Endothelial cell of umbilical vein (primary cell): ENCODE measurements around the gene LOXL1. TPM values are rescaled to one million over a fixed set of nuclear protein-coding genes. Genes with fewer than 3 reads are reported as not detected.

Experiments
- BruUV-seq: library from RNA; stranded (reverse); fragments of 400-500 nt; replicated peaks from 2 replicates; lab custom pipeline; 2021; lab: Mats Ljungman, UMichigan
- CTCF ChIA-PET: fragments of 300-600, 350-600 bp; sonication (Branson Sonifier 250); formaldehyde crosslinking; loops from one replicate; lab custom pipeline; 2021; ENCODE audit warnings: antibody characterized with exemption, inconsistent platforms; lab: Charles Lee
- POLR2A ChIA-PET: fragments of 300-600, 350-600 bp; sonication (Branson Sonifier 250); formaldehyde crosslinking; loops from one replicate; lab custom pipeline; 2021; ENCODE audit warnings: antibody characterized with exemption, inconsistent platforms; lab: Charles Lee
- DNase-seq: peaks from one replicate; pipeline ENCODE4 v3.0.0-alpha.2; 2011; ENCODE audit warnings: low read depth, low spot score
- FAIRE-seq: peaks from 2 replicates; lab custom pipeline; 2011; peaks lifted over from hg19 to GRCh38; lab: Jason Lieb, UNC
- H2AFZ ChIP-seq: 2 replicates; pipeline ENCODE4 v1.6.0; 2012; ENCODE audit warnings: low read depth, low read length, control low read depth, inconsistent platforms
- H3K27ac ChIP-seq: 2 replicates; pipeline ENCODE4 v1.5.1; 2011; ENCODE audit warnings: low read depth, mild to moderate bottlenecking, control low read depth, low read length, moderate library complexity; ENCODE audit not compliant: insufficient read depth
- H3K27me3 ChIP-seq, 2 experiments: 2 replicates each; pipeline versions ENCODE4 v1.6.0 to v1.6.1; 2011; ENCODE audit warnings: low read length in 2 of 2, mixed read lengths in 1 of 2; ENCODE audit not compliant: control insufficient read depth in 2 of 2, insufficient read depth in 2 of 2
- H3K36me3 ChIP-seq, 2 experiments: 2 replicates in 1 of 2; 3 replicates in 1 of 2; pipeline ENCODE4 v1.5.1; 2011; ENCODE audit warnings: low read length in 2 of 2, mild to moderate bottlenecking in 1 of 2, moderate library complexity in 1 of 2; ENCODE audit not compliant: control insufficient read depth in 2 of 2, insufficient read depth in 2 of 2; ENCODE audit errors: extremely low read depth in 1 of 2
- H3K4me1 ChIP-seq: 3 replicates; pipeline ENCODE4 v1.5.1; 2011; ENCODE audit warnings: mild to moderate bottlenecking, low read length; ENCODE audit not compliant: control insufficient read depth, insufficient read depth; ENCODE audit errors: extremely low read depth
- H3K4me2 ChIP-seq: 2 replicates; pipeline ENCODE4 v1.6.1; 2011; ENCODE audit warnings: low read length, control low read depth, mixed read lengths; ENCODE audit not compliant: insufficient read depth
- H3K4me3 ChIP-seq, 3 experiments: fragments of 200-600 bp in 1 of 3; sonication (generic), shearing (Covaris generic) in 1 of 3; replicated peaks in 1 of 3; 2 replicates each; pipeline ENCODE4 v1.5.1; 2011 to 2016; ENCODE audit warnings: control low read depth in 3 of 3, low read length in 3 of 3, mild to moderate bottlenecking in 2 of 3, inconsistent platforms in 1 of 3, low read depth in 1 of 3, moderate library complexity in 1 of 3; ENCODE audit not compliant: insufficient read depth in 1 of 3
- H3K79me2 ChIP-seq: 2 replicates; pipeline ENCODE4 v1.6.0; 2012; ENCODE audit warnings: low read length, inconsistent platforms; ENCODE audit not compliant: control insufficient read depth, insufficient read depth
- H3K9ac ChIP-seq: replicated peaks from 2 replicates; pipeline ENCODE3; 2011; ENCODE audit warnings: low read length, control low read depth; ENCODE audit not compliant: insufficient read depth; ENCODE audit errors: extremely low read depth
- H3K9me1 ChIP-seq: replicated peaks from 3 replicates; pipeline ENCODE4 v1.6.0; 2011; ENCODE audit warnings: mild to moderate bottlenecking, low read length; ENCODE audit not compliant: control insufficient read depth, insufficient read depth; ENCODE audit errors: extremely low read depth
- H3K9me3 ChIP-seq: replicated peaks from 2 replicates; pipeline ENCODE4 v1.5.1; 2012; ENCODE audit warnings: low read length, inconsistent platforms; ENCODE audit not compliant: control insufficient read depth, insufficient read depth
- H4K20me1 ChIP-seq: replicated peaks from 2 replicates; pipeline ENCODE3; 2011; ENCODE audit warnings: mild to moderate bottlenecking, low read length; ENCODE audit not compliant: control insufficient read depth, insufficient read depth; ENCODE audit errors: extremely low read depth
- EZH2 ChIP-seq: IDR thresholded peaks from 2 replicates; pipeline ENCODE4 v1.6.1; 2012; ENCODE audit warnings: borderline replicate concordance, low read depth, mild to moderate bottlenecking, moderate library complexity, low read length, inconsistent platforms; ENCODE audit not compliant: severe bottlenecking
- FOS ChIP-seq: IDR thresholded peaks from 2 replicates; pipeline ENCODE4 v1.6.1; 2011; ENCODE audit warnings: mild to moderate bottlenecking, low read length, moderate library complexity, borderline replicate concordance; ENCODE audit not compliant: insufficient read depth
- GATA2 ChIP-seq: IDR thresholded peaks from 2 replicates; pipeline ENCODE4 v1.7.0; 2011; ENCODE audit warnings: low read depth, mild to moderate bottlenecking, moderate library complexity, mixed read lengths, low read length; ENCODE audit not compliant: insufficient read length, insufficient read depth
- JUN ChIP-seq: IDR thresholded peaks from 2 replicates; pipeline ENCODE4 v1.6.1; 2011; ENCODE audit warnings: borderline replicate concordance, low read depth; ENCODE audit not compliant: insufficient read length, insufficient read depth
- MYC ChIP-seq: IDR thresholded peaks from one replicate; pipeline ENCODE4 v1.6.1; 2011; ENCODE audit warnings: mild to moderate bottlenecking, low read depth, low read length
- POLR2A ChIP-seq: IDR thresholded peaks from 2 replicates; pipeline ENCODE4 v1.6.1; 2012; ENCODE audit warnings: low read depth, mild to moderate bottlenecking, control low read depth, low read length
- POLR2AphosphoS5 ChIP-seq: IDR thresholded peaks from 2 replicates; pipeline ENCODE4 v1.6.1; 2012; ENCODE audit warnings: low read depth, mild to moderate bottlenecking, control low read depth, low read length, moderate library complexity; ENCODE audit not compliant: insufficient read depth
- dilution Hi-C: fragments of 300-500 bp; cut with MboI; formaldehyde crosslinking; loops from one replicate; pipeline ENCODE4 v1.15.0; 2019; ENCODE audit warnings: low sequenced_read_pairs; ENCODE audit not compliant: extremely low pct_ligation_motif_present
- intact Hi-C: fragments of 100-400 bp; cut with micrococcal nuclease; formaldehyde crosslinking; loops from one replicate; pipeline ENCODE4 v1.10.0; 2022
- polyA plus RNA-seq, 4 experiments: library from polyadenylated mRNA; depleted of rRNA in 3 of 4; stranded (reverse) in 3 of 4; unstranded in 1 of 4; fragments of >200 nt; gene quantifications; 2 replicates each; pipeline versions ENCODE4 v1.2.1 to v1.2.3, GENCODE V29; 2011 to 2012; ENCODE audit warnings: missing spikeins in 1 of 4
- total RNA-seq: library from RNA; stranded (reverse); gene quantifications from 2 replicates; pipeline ENCODE4 v1.2.3, GENCODE V29; 2021
- TF ChIP-seq, protein P1 (sequence below), 2 donors: IDR thresholded peaks; 1 replicate in 1 of 2; 2 replicates in 1 of 2; pipeline ENCODE4 v1.5.1; 2011; ENCODE audit warnings: low read length in 2 of 2, mild to moderate bottlenecking in 2 of 2, moderate library complexity in 2 of 2, control low read depth in 1 of 2, inconsistent platforms in 1 of 2, low read depth in 1 of 2; ENCODE audit not compliant: insufficient read depth in 1 of 2; ENCODE audit errors: extremely low read depth in 1 of 2
- TF ChIP-seq, protein P2 (sequence below): IDR thresholded peaks from 2 replicates; pipeline ENCODE4 v1.6.1; 2011; ENCODE audit not compliant: insufficient read depth, insufficient read length

LOXL1 gene
- total and polyA plus RNA-seq, 2 donors (not counting 3 experiments of a cell fraction or from before 2014, with no cell fraction given) = 5.2 to 14.4 TPM

DNA sequence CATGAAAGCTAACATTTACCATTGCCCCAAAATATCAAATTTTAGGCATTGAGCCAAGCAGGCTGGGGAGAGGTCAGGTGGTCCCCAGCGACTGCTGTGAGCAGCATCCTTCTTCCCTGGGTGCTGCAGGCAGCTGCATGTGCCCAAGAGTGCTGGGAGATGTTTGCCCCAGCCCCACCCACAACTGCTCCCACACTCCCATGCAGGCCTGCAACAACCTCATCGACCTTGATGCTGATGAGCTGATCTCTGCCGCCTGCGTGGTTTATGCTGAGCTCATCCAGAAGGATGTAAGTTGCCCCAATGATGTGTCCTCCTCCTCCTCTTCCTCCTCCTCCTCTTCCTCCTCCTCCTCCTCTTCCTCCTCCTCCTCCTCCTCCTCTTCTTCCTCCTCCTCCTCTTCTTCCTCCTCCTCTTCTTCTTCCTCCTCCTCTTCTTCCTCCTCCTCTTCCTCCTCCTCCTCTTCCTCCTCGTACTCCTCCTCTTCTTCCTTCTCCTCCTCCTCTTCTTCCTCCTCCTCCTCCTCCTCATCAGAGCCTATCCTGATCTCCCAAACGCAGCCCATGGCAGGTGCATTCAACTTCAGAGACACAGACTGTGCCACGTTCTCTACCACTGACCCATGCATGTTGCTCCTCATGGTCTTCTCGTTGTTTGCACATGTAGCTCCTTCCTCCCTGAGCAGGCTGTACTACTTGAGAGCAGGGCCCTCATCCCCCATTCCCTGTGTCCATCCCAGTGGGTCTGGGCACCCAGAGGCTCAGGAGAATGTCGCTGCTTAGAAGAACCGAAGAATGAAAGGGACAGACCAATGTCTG is 37.8 kb upstream of the LOXL1 start:
- H3K79me2 ChIP-seq = no peaks in the 10 kb centered on the region
- intact Hi-C loops = no loop called here

More for the DNA sequence above, 37.8 kb upstream of the LOXL1 start:
- POLR2A ChIA-PET = no interaction called here
- BruUV-seq = no TSS peak
- Histone ChIP-seq H3K27ac (no peak overlapping the region), H3K9ac (no peak overlapping the region), H3K4me1 (no peaks in the 10 kb centered on the region), H3K9me3 (no peaks in the 10 kb centered on the region), H3K36me3 (no peaks in the 10 kb centered on the region), H2AFZ (no peak overlapping the region), H3K27me3 (peaks cover 0 to 1% of the 10 kb centered on the region in 2 experiments), H4K20me1 (no peaks in the 10 kb centered on the region), H3K4me3 (no peak overlapping the region), H3K4me2 (no peak overlapping the region), H3K9me1 (no peaks in the 10 kb centered on the region)
- DNase-seq = no peak
- CTCF ChIA-PET = interaction anchor here (0.9 to 1.3 kb wide), 3 partner anchors 9 to 161 kb away, joined by 3 to 10 read pairs (median 4); no protein-coding TSS in a partner anchor
- dilution Hi-C loops = no loop called here
- no peak for FAIRE-seq
- TF ChIP-seq JUN (no peak), MYC (no peak), FOS (no peak), EZH2 (no peak), GATA2 (no peak), POLR2AphosphoS5 (no peak), POLR2A (no peak)
- TF ChIP-seq, protein P1, sequence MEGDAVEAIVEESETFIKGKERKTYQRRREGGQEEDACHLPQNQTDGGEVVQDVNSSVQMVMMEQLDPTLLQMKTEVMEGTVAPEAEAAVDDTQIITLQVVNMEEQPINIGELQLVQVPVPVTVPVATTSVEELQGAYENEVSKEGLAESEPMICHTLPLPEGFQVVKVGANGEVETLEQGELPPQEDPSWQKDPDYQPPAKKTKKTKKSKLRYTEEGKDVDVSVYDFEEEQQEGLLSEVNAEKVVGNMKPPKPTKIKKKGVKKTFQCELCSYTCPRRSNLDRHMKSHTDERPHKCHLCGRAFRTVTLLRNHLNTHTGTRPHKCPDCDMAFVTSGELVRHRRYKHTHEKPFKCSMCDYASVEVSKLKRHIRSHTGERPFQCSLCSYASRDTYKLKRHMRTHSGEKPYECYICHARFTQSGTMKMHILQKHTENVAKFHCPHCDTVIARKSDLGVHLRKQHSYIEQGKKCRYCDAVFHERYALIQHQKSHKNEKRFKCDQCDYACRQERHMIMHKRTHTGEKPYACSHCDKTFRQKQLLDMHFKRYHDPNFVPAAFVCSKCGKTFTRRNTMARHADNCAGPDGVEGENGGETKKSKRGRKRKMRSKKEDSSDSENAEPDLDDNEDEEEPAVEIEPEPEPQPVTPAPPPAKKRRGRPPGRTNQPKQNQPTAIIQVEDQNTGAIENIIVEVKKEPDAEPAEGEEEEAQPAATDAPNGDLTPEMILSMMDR (IDR thresholded peaks at IDR 0.05; ENCODE audit: extremely low read depth in 1 of 2, insufficient read depth in 1 of 2, low read depth in 1 of 2, low read length in 2 of 2) = no peak
- TF ChIP-seq, protein P2, sequence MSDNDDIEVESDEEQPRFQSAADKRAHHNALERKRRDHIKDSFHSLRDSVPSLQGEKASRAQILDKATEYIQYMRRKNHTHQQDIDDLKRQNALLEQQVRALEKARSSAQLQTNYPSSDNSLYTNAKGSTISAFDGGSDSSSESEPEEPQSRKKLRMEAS = no peak
